Skeletal muscle satellite cell (primary cell): ENCODE measurements around the gene BSND.

Experiments used
- H3K27me3 ChIP-seq: 2 replicates; pipeline ENCODE4 v1.7.0; 2013; ENCODE audit warnings: low read length; ENCODE audit not compliant: control insufficient read depth, insufficient read depth
- H3K36me3 ChIP-seq: 2 replicates; pipeline ENCODE4 v1.7.0; 2013; ENCODE audit warnings: mild to moderate bottlenecking, control low read depth, low read length; ENCODE audit not compliant: insufficient read depth
- H3K4me1 ChIP-seq: 2 replicates; pipeline ENCODE4 v1.7.0; 2013; ENCODE audit warnings: low read length; ENCODE audit not compliant: control insufficient read depth, insufficient read depth
- H3K4me2 ChIP-seq: 2 replicates; pipeline ENCODE4 v1.7.0; 2013; ENCODE audit warnings: mild to moderate bottlenecking, low read length
- H3K4me3 ChIP-seq: 2 replicates; pipeline ENCODE4 v1.7.0; 2013; ENCODE audit warnings: low read length
- H3K9ac ChIP-seq: 2 replicates; pipeline ENCODE4 v1.7.0; 2013; ENCODE audit warnings: mild to moderate bottlenecking, low read depth, low read length, moderate library complexity
- H3K9me3 ChIP-seq: replicated peaks from 2 replicates; pipeline ENCODE4 v1.7.0; 2013; ENCODE audit warnings: mild to moderate bottlenecking, control low read depth, low read length

Gene BSND

DNA sequence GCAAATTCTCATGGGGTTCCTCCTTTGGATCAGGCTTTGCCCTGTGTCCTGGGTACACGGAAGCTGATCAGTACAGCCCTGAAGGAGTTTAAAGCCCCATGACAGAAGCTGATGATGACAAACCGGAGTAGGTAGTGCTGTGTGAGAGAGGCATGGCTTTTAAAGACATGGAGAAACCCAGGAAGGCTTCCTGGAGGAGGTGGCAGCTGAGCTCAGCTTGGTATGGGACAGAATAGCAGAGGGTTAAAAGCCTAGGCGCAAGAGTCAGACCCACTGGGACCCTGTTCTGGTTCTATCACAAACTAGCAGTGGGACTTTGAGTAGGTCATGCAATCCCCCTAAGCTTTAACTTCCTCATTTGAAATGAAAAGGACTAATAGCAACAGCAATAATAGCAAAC is 12.2 kb upstream of the BSND start:
- no peaks in the 10 kb centered on the region for H3K9me3 ChIP-seq
- H3K9ac ChIP-seq, result no peak overlapping the region
- no peaks in the 10 kb centered on the region for H3K4me1 ChIP-seq
- H3K36me3 ChIP-seq, result no peaks in the 10 kb centered on the region
- H3K4me2 ChIP-seq, result no peak overlapping the region
- no peak overlapping the region for H3K4me3 ChIP-seq
- H3K27me3 ChIP-seq, result peaks cover 36% of the 10 kb centered on the region

DNA sequence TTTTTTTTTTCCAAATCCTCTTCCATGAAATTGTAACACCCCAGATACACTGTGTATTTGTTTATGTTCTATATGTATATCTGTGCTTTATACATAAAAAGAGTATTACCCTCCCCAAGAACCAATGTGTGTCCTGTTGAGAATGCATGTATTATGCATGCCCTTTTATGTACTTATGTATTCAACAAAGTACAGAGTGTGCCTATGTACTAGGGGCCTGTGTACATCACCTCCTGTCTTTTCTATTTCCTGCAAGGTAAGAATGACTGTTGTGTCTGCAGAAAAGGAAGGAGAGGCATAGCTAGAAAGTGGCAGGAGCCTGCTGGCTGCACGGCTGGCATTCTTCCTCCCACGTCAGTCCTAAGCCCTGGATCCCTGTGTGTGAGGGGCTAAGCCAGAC is 11.3 kb upstream of the BSND start:
- Histone ChIP-seq H3K4me2 (no peak overlapping the region), H3K4me1 (no peaks in the 10 kb centered on the region), H3K9ac (no peak overlapping the region), H3K4me3 (no peak overlapping the region), H3K27me3 (peaks cover 29% of the 10 kb centered on the region), H3K9me3 (no peaks in the 10 kb centered on the region), H3K36me3 (no peaks in the 10 kb centered on the region)

DNA sequence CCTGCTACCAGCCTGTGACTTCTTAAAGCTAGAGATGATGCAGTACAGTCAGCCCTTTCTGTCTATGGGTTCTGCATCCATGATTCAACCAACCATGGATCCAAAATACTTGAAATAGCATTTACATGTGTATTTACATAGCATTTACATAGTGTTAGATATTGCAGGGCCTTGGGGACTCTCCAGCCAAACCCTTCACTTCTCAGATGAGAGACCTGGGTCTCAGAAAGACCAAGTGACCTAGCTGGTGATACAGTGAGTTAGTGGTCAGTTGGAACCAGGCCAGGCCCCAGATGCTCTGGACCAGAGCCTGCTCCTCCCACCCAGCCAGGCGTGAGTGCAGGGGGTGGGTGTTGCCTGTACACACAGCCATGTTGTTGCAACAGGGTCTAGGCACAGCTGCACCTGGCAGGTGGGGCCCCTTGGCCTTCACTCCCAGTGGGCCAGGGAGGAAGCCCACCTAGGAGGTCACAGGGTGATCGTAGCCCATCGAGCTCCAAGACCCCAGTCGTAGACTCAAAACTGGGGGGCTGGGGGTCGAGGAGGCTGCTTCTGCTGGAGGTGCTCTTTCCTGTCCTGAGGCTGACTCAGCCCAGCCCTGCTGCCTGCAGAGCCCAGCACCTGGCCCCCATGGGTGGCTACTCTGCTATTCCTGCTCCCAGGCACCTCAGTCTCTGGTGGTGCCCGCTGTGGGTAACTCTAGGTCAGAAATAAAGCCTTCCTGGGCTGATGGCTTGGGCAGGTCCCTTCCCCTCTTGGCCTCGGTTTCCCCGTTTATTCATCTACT is 10.6 kb upstream of the BSND start:
- Histone ChIP-seq H3K36me3 (no peaks in the 10 kb centered on the region), H3K27me3 (peaks cover 24% of the 10 kb centered on the region)

DNA sequence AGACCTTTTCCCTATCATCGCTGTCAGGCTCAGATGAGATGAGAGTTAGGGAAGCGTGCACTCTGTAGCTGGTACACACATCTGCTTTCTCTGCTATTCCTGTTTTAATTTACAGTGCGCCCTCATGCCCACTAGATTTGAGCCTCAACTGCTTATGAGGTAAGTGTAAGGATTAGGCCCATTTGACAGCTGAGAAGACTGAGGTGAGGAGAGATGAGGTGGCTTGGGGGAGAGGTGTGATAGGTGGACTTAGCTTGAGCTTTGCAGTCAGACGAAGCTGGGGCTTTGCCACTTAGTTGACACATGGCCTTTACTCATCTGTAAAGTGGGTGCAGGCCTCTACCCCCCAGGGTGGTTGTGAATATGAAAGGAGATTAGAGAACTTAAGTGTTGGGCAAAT is 9.8 kb upstream of the BSND start:
- no peaks in the 10 kb centered on the region for H3K4me1 ChIP-seq
- no peaks in the 10 kb centered on the region for H3K36me3 ChIP-seq
- H3K9ac ChIP-seq, result no peak overlapping the region
- no peaks in the 10 kb centered on the region for H3K9me3 ChIP-seq
- H3K27me3 ChIP-seq, result peaks cover 17% of the 10 kb centered on the region
- H3K4me2 ChIP-seq, result no peak overlapping the region
- no peak overlapping the region for H3K4me3 ChIP-seq

More for the DNA sequence above, 10.6 kb upstream of the BSND start:
- Histone ChIP-seq H3K4me2 (no peak overlapping the region), H3K9ac (no peak overlapping the region), H3K4me1 (no peaks in the 10 kb centered on the region), H3K4me3 (no peak overlapping the region), H3K9me3 (no peaks in the 10 kb centered on the region)

DNA sequence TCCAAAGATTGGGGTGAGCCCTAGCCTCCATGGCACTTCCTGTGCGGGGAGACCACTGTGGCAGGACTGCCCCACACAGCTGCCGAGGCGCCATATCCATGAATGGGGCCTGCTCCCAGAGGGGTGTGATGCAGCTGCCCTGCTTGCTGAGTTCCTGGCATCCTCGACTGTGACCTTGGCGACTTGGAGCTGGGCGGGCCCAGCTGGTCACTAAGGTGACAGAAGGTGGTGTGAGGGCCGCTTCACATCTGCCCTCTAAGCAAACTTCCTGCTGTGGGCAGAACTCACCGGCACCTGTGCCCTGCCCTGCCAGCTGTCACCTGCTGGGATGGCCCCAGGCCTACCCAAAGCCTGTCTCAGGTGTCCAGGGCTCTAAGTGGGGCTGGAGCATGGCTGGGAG is 9.3 kb upstream of the BSND start:
- Histone ChIP-seq H3K9me3 (no peaks in the 10 kb centered on the region), H3K4me2 (no peak overlapping the region), H3K27me3 (peaks cover 12% of the 10 kb centered on the region), H3K4me1 (no peaks in the 10 kb centered on the region), H3K9ac (no peak overlapping the region), H3K4me3 (no peak overlapping the region), H3K36me3 (no peaks in the 10 kb centered on the region)

DNA sequence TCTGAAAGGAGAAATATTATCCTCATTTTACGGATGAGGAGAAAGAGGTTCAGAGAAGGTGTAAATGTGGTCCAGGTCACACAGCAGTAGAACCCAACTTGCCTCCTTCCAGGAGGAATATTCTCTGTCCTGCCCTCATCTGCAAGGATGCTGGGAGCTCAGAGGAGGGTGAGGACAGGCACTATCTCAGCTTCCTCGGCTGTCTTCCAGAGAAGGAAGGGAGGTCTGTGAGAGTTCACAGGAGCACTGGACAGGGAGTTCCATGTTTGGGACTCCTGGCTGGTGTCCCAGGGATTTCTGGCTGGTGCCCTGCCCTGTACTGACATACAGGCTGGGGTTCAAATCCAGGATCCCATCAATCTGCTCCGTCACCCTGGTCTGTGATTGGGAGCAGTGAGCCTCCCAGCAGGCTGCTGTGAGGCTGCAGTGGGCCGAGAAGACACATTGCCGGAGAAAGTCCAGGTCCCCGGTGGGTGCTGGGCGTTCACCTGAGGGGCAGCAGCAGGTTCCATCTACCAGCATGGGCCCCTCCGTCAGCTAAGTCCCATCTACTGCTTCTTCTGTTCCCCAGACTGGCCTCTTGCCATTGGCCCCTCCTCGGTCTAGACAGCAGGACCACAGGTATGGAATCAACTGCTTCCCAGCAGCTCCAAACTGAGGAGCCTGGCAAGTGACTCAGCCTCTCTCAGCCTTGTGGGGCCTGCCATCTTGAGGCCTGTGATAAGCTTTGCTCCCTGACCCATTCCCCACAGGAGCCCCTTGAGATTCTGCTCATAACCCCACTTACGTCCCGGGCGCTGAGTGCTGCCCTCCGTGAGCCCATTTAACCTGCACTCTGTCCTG is 8.5 kb upstream of the BSND start:
- no peak overlapping the region for H3K4me3 ChIP-seq
- no peaks in the 10 kb centered on the region for H3K4me1 ChIP-seq
- no peak overlapping the region for H3K4me2 ChIP-seq
- no peak overlapping the region for H3K9ac ChIP-seq
- no peaks in the 10 kb centered on the region for H3K36me3 ChIP-seq
- H3K9me3 ChIP-seq, result no peaks in the 10 kb centered on the region
- peaks cover 16% of the 10 kb centered on the region for H3K27me3 ChIP-seq

DNA sequence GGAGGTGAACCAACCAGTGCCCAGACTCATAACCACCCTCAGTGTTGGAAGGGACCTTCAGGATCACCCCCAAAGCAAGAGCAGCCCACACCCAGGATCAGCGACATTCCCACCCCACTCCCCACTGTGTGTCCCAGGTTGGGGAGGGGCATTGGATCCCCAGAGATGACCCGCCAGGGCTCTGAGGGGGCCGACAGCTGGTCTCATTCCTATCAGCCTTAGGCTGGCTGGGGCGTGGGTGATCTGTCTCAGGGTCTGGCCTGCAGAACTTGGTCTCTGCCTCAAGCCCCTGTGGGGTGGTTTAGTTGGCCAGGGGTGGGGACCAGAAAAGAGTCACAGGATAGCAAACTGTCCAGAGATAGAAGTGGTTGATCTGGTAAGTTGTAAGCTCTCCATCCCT is 7.8 kb upstream of the BSND start:
- Histone ChIP-seq H3K4me1 (no peaks in the 10 kb centered on the region), H3K9me3 (no peaks in the 10 kb centered on the region), H3K4me2 (no peak overlapping the region), H3K27me3 (peaks cover 23% of the 10 kb centered on the region), H3K36me3 (no peaks in the 10 kb centered on the region), H3K9ac (no peak overlapping the region), H3K4me3 (no peak overlapping the region)

DNA sequence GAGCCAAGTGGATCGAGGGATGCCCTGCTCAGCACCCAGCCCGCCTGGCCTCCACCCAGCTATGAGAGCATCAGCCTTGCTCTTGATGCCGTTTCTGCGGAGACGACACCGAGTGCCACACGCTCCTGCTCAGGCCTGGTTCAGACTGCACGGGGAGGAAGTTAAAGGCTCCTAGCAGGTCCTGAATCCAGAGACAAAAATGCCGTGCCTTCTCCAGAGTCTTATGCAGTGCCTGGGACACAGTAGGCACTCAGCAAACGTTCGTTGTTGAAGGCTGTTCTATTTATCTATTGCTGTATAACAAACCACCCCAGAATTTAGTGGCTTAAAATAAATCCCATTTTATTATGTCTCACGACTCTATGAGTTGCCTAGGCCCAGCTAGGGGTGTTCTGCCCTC is 6.8 kb upstream of the BSND start:
- no peaks in the 10 kb centered on the region for H3K9me3 ChIP-seq
- no peaks in the 10 kb centered on the region for H3K36me3 ChIP-seq
- H3K27me3 ChIP-seq, result peaks cover 24% of the 10 kb centered on the region
- no peak overlapping the region for H3K4me3 ChIP-seq
- no peaks in the 10 kb centered on the region for H3K4me1 ChIP-seq
- H3K9ac ChIP-seq, result no peak overlapping the region
- H3K4me2 ChIP-seq, result no peak overlapping the region

DNA sequence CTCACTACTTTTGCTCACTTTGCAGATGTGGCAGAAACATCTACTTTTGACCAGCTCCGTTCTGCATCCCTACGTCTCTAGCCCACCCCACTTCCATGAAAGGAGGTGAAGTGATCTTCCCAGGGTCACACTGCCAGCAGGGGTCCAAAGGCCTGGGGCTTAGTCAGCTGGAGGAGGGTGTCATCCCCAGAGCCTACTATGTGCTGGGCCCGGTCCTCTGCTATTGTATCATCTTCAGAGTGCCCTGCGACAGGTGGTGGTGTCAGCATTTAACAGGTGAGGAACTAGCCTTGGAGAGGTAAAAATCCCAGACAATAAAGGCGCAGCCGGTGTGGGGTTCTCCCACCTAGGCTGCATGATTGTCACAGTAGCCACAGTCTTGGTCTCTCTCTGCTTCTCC is 5.6 kb upstream of the BSND start:
- H3K36me3 ChIP-seq, result no peaks in the 10 kb centered on the region
- H3K4me2 ChIP-seq, result no peak overlapping the region
- peaks cover 34% of the 10 kb centered on the region for H3K27me3 ChIP-seq
- no peak overlapping the region for H3K4me3 ChIP-seq
- H3K4me1 ChIP-seq, result no peaks in the 10 kb centered on the region
- no peak overlapping the region for H3K9ac ChIP-seq
- H3K9me3 ChIP-seq, result no peaks in the 10 kb centered on the region

DNA sequence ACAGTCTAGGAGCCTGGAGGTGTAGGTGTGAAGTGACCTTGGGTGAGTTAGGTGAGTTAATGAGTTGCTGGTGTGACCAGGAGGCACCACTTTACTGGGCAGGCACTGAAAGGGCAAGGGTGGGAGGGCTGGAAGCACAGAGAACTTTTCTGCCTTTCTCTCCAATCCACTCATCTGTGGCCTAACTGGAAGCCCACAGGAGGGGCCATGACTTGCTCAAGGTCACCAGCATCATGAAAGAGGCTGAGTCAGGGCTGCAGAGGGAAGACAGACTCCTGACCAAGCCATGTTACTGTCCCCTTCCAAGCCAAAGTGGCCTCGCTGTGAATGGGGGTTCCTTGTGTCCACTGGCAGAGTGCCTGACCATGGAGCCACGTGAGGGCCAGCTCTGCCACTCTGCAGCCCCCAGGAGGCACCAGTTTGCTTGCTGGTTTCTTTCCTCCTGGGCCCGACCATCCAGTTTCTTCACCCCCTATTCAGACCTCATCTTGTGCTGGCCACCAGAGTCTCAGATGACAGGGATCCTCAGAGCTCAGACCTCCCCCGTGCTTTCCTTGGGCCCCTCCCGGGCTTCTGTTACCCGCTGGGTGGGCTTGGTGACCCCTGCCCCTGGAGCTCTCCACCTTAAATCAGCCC is 4.3 kb upstream of the BSND start:
- Histone ChIP-seq H3K36me3 (no peaks in the 10 kb centered on the region), H3K4me1 (no peaks in the 10 kb centered on the region), H3K9ac (no peak overlapping the region), H3K27me3 (peaks cover 44% of the 10 kb centered on the region), H3K4me2 (no peak overlapping the region), H3K4me3 (no peak overlapping the region), H3K9me3 (no peaks in the 10 kb centered on the region)

DNA sequence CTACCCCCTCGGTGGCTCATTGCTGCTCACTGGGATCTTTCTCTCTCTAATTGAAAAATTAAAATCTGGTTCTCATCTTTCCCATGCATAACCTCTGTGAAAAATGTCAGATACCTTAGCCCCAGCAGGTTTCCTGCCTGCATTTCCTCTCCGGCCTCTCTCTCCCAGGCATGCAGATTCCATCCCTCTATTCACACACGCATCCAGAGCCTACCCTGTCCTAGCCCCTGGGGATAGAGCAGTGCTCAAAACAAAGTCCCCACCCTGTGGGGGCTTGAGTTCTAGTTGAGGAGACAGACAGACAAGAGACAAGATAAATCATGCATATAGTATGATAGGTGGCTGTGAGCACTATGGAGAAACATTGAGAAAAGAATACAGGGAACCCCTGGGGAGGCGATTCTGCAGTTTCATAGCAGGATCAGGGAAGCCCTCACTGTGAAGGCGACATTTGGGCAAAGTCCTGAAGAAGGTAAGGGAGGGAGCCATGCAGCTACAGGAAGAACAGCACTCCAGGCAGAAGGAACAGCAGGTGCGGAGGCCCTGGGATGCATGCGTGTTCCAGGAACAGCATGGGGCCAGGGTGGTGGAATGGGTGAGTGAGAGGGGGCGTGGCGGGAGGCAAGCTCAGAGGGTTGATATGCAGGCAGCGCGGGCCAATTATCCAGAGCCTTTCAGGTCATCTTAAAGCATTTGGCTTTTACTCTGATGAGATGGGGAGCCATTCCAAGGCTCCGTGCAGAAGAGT is 3.5 kb upstream of the BSND start:
- Histone ChIP-seq H3K9me3 (no peaks in the 10 kb centered on the region), H3K4me1 (no peaks in the 10 kb centered on the region), H3K27me3 (peaks cover 49% of the 10 kb centered on the region)

More for the DNA sequence above, 3.5 kb upstream of the BSND start:
- Histone ChIP-seq H3K36me3 (no peaks in the 10 kb centered on the region), H3K4me2 (no peak overlapping the region), H3K9ac (no peak overlapping the region), H3K4me3 (no peak overlapping the region)
